CD4-positive, CD25-positive, alpha-beta regulatory T cell (primary cell): ENCODE measurements around the gene WWOX. TPM values are rescaled to one million over a fixed set of nuclear protein-coding genes. Genes with fewer than 3 reads are reported as not detected.
"Not testable (repeated sequence)": the region's sequence is repeated elsewhere in the genome, so short reads cannot be mapped to it uniquely, and the experiment has no call there.

Source experiments
- ATAC-seq, 2 donors: fragments of 150-1000 bp; cut with Tn5 transposase; one replicate each; pipeline ENCODE4 v1.10.0; 2021; ENCODE audit warnings: low read depth in 2 of 2, moderate number of reproducible peaks in 2 of 2, moderate library complexity in 1 of 2
- DNase-seq, 3 donors: peaks; one replicate each; pipeline versions ENCODE4 v3.0.0 to v3.0.0-alpha.2; 2012 to 2022; ENCODE audit warnings: mixed read lengths in 1 of 3
- H3K27ac ChIP-seq: one replicate; pipeline ENCODE4 v1.7.0; 2013; ENCODE audit warnings: mild to moderate bottlenecking, low read length; ENCODE audit not compliant: insufficient read depth, poor library complexity, severe bottlenecking
- H3K27me3 ChIP-seq: one replicate; pipeline ENCODE4 v1.7.0; 2013; ENCODE audit warnings: low read length; ENCODE audit not compliant: control insufficient read depth, insufficient read depth
- H3K36me3 ChIP-seq: one replicate; pipeline ENCODE4 v1.7.0; 2013; ENCODE audit warnings: mild to moderate bottlenecking, low read length, moderate library complexity; ENCODE audit not compliant: control insufficient read depth, insufficient read depth
- H3K4me1 ChIP-seq: 2 replicates; pipeline ENCODE4 v1.7.0; 2013; ENCODE audit warnings: mild to moderate bottlenecking, low read length; ENCODE audit not compliant: insufficient read depth, control insufficient read depth, poor library complexity, severe bottlenecking
- H3K4me3 ChIP-seq: one replicate; pipeline ENCODE4 v1.7.0; 2013; ENCODE audit warnings: low read depth, mild to moderate bottlenecking, low read length, moderate library complexity
- H3K9me3 ChIP-seq, 2 experiments: 1 replicate in 1 of 2; 2 replicates in 1 of 2; pipeline ENCODE4 v1.7.0; 2013; ENCODE audit warnings: low read length in 2 of 2, mild to moderate bottlenecking in 1 of 2, moderate library complexity in 1 of 2; ENCODE audit not compliant: control insufficient read depth in 2 of 2
- H3K27ac Mint-ChIP-seq, 3 donors: one replicate each; pipeline ENCODE4 v1.8.0; 2020 to 2022; ENCODE audit warnings: mild to moderate bottlenecking in 3 of 3, mixed read lengths in 3 of 3, moderate library complexity in 2 of 3
- H3K27me3 Mint-ChIP-seq: one replicate; pipeline ENCODE4 v1.8.0; 2022; ENCODE audit warnings: mild to moderate bottlenecking, mixed read lengths
- H3K36me3 Mint-ChIP-seq: one replicate; pipeline ENCODE4 v1.8.0; 2020; ENCODE audit warnings: mixed read lengths
- H3K4me1 Mint-ChIP-seq, 4 donors: one replicate each; pipeline ENCODE4 v1.8.0; 2020 to 2022; ENCODE audit warnings: mixed read lengths in 4 of 4, mild to moderate bottlenecking in 1 of 4
- H3K4me3 Mint-ChIP-seq, 4 donors: one replicate each; pipeline ENCODE4 v1.8.0; 2020 to 2022; ENCODE audit warnings: mild to moderate bottlenecking in 4 of 4, mixed read lengths in 4 of 4, moderate library complexity in 3 of 4
- H3K9me3 Mint-ChIP-seq, 7 donors: one replicate each; pipeline ENCODE4 v1.8.0; 2020 to 2022; ENCODE audit warnings: mixed read lengths in 7 of 7, mild to moderate bottlenecking in 3 of 7, moderate library complexity in 2 of 7
- polyA plus RNA-seq, 4 donors: library from polyadenylated mRNA; unstranded; fragments of 300-500 nt; fragmentation: Illumina TruSeq; gene quantifications; one replicate each; pipeline ENCODE4 v1.2.3, GENCODE V29; 2021
- total RNA-seq: library from RNA; stranded (reverse); gene quantifications from one replicate; pipeline ENCODE4 v1.2.3, GENCODE V29; 2022

Gene WWOX
- total and polyA plus RNA-seq, 5 donors from 2014 or later = 10.3 to 18.6 (median 12.8) TPM

GRCh38 chr16:78597809-78598570 lies 498.5 kb downstream of the WWOX start:
- H3K9me3 Mint-ChIP-seq = peaks cover 0 to 2% (median 0%) of the 10 kb centered on the region in 7 donors
- DNase-seq = no peak
- H3K36me3 Mint-ChIP-seq = no peaks in the 10 kb centered on the region
- H3K4me1 Mint-ChIP-seq = no peaks in the 10 kb centered on the region
- no peaks in the 10 kb centered on the region for H3K27me3 Mint-ChIP-seq
- no peak overlapping the region for H3K4me3 Mint-ChIP-seq
- no peak overlapping the region for H3K27ac ChIP-seq
- H3K27ac Mint-ChIP-seq = no peak overlapping the region
- no peaks in the 10 kb centered on the region for H3K27me3 ChIP-seq
- no peaks in the 10 kb centered on the region for H3K9me3 ChIP-seq
- no peaks in the 10 kb centered on the region for H3K36me3 ChIP-seq
- no peaks in the 10 kb centered on the region for H3K4me1 ChIP-seq
- H3K4me3 ChIP-seq = no peak overlapping the region
- no peak for ATAC-seq

GRCh38 chr16:78599271-78599670 lies 499.8 kb downstream of the WWOX start:
- Histone ChIP-seq H3K27ac (no peak overlapping the region), H3K4me1 (no peaks in the 10 kb centered on the region), H3K36me3 (no peaks in the 10 kb centered on the region), H3K4me3 (no peak overlapping the region), H3K27me3 (no peaks in the 10 kb centered on the region), H3K9me3 (no peaks in the 10 kb centered on the region)
- Mint-ChIP-seq H3K4me1 (no peaks in the 10 kb centered on the region), H3K36me3 (no peaks in the 10 kb centered on the region), H3K9me3 (peaks cover 0 to 2% (median 0%) of the 10 kb centered on the region in 7 donors), H3K27me3 (no peaks in the 10 kb centered on the region), H3K27ac (no peak overlapping the region), H3K4me3 (no peak overlapping the region)
- DNase-seq (no peak), ATAC-seq (no peak)

- not testable (repeated sequence) for H3K27me3 Mint-ChIP-seq, H3K27ac ChIP-seq, H3K9me3 ChIP-seq, H3K9me3 Mint-ChIP-seq, H3K4me1 ChIP-seq, H3K27ac Mint-ChIP-seq, H3K36me3 ChIP-seq, ATAC-seq, H3K4me1 Mint-ChIP-seq, H3K4me3 Mint-ChIP-seq, H3K27me3 ChIP-seq, H3K4me3 ChIP-seq, DNase-seq, H3K36me3 Mint-ChIP-seq
These were observed 505.1 kb downstream of the WWOX start for GRCh38 chr16:78604423-78605062.

- ATAC-seq (no peak), DNase-seq (no peak)
- H3K4me1 Mint-ChIP-seq = peaks cover 0 to 2% (median 0%) of the 10 kb centered on the region in 4 donors
- H3K4me3 Mint-ChIP-seq = no peak overlapping the region
- no peaks in the 10 kb centered on the region for H3K27me3 Mint-ChIP-seq
- H3K9me3 ChIP-seq = no peaks in the 10 kb centered on the region
- no peaks in the 10 kb centered on the region for H3K36me3 Mint-ChIP-seq
- peaks cover 0 to 2% (median 0%) of the 10 kb centered on the region in 7 donors for H3K9me3 Mint-ChIP-seq
- H3K27ac Mint-ChIP-seq = no peak overlapping the region
- H3K27me3 ChIP-seq = no peaks in the 10 kb centered on the region
- no peak overlapping the region for H3K4me3 ChIP-seq
- no peaks in the 10 kb centered on the region for H3K36me3 ChIP-seq
- no peak overlapping the region for H3K27ac ChIP-seq
- H3K4me1 ChIP-seq = no peaks in the 10 kb centered on the region
These were observed 506.2 kb downstream of the WWOX start for GRCh38 chr16:78605548-78606101.

GRCh38 chr16:78606545-78606944 lies 507.1 kb downstream of the WWOX start:
- H3K27me3 Mint-ChIP-seq = no peaks in the 10 kb centered on the region
- H3K4me3 Mint-ChIP-seq = no peak overlapping the region
- H3K4me1 Mint-ChIP-seq = peaks cover 0 to 2% (median 0%) of the 10 kb centered on the region in 4 donors
- Histone ChIP-seq H3K9me3 (no peaks in the 10 kb centered on the region), H3K36me3 (no peaks in the 10 kb centered on the region), H3K27me3 (no peaks in the 10 kb centered on the region), H3K4me3 (no peak overlapping the region), H3K4me1 (no peaks in the 10 kb centered on the region), H3K27ac (no peak overlapping the region)
- DNase-seq = no peak
- H3K9me3 Mint-ChIP-seq = peaks cover 0 to 2% (median 0%) of the 10 kb centered on the region in 7 donors
- no peaks in the 10 kb centered on the region for H3K36me3 Mint-ChIP-seq
- ATAC-seq = no peak
- no peak overlapping the region for H3K27ac Mint-ChIP-seq

GRCh38 chr16:78607022-78607421 lies 507.6 kb downstream of the WWOX start:
- Mint-ChIP-seq H3K4me3 (no peak overlapping the region), H3K27me3 (no peaks in the 10 kb centered on the region), H3K4me1 (peaks cover 0 to 2% (median 0%) of the 10 kb centered on the region in 4 donors), H3K36me3 (no peaks in the 10 kb centered on the region), H3K9me3 (peaks cover 0 to 2% (median 0%) of the 10 kb centered on the region in 7 donors), H3K27ac (no peak overlapping the region)
- DNase-seq (no peak), ATAC-seq (no peak)
- Histone ChIP-seq H3K9me3 (no peaks in the 10 kb centered on the region), H3K4me3 (no peak overlapping the region), H3K27ac (no peak overlapping the region), H3K36me3 (no peaks in the 10 kb centered on the region), H3K27me3 (no peaks in the 10 kb centered on the region), H3K4me1 (no peaks in the 10 kb centered on the region)

GRCh38 chr16:78607465-78607864 lies 508.0 kb downstream of the WWOX start:
- H3K9me3 Mint-ChIP-seq = peaks cover 0 to 2% (median 0%) of the 10 kb centered on the region in 7 donors
- no peaks in the 10 kb centered on the region for H3K27me3 Mint-ChIP-seq
- ATAC-seq (no peak), DNase-seq (no peak)
- Histone ChIP-seq H3K27me3 (no peaks in the 10 kb centered on the region), H3K9me3 (no peaks in the 10 kb centered on the region), H3K4me1 (no peaks in the 10 kb centered on the region), H3K36me3 (no peaks in the 10 kb centered on the region), H3K27ac (no peak overlapping the region), H3K4me3 (no peak overlapping the region)
- H3K27ac Mint-ChIP-seq = peak overlapping the region in 1 of 3 donors; percentile 16
- no peaks in the 10 kb centered on the region for H3K36me3 Mint-ChIP-seq
- no peak overlapping the region for H3K4me3 Mint-ChIP-seq
- H3K4me1 Mint-ChIP-seq = peaks cover 0 to 2% (median 0%) of the 10 kb centered on the region in 4 donors
